Sciatic nerve (tissue), 2 donors: ENCODE results near the gene LSM3. TPM values are rescaled to one million over a fixed set of nuclear protein-coding genes. Genes with fewer than 3 reads are reported as not detected.
A peak's percentile ranks its signal among the peaks of the same experiment; 100 is the strongest.

Experiments
- ATAC-seq: fragments of 200-7000 bp; cut with Tn5 transposase; one replicate; pipeline ENCODE4 v1.9.1; 2020; ENCODE audit warnings: mild to moderate bottlenecking, moderate library complexity
- DNase-seq: peaks from one replicate; pipeline ENCODE4 v3.0.0-alpha.2; 2020; ENCODE audit warnings: low spot score
- intact Hi-C: fragments of 100-400 bp; cut with DNase I; formaldehyde crosslinking; loops from one replicate; pipeline ENCODE4 v1.14.2; 2022
- total RNA-seq: library from RNA; stranded (reverse); fragmentation: NEBNext Ultra II Directional; extraction: Animal tissue kit (Norgen Biotek cat#: 25700); gene quantifications from one replicate; pipeline ENCODE4 v1.2.1, GENCODE V29; 2021
- donor health status: DM: no; HTN: no; CAD: no.
- donor health status: DM: no; HTN: no; CAD: no.

The LSM3 gene
- total RNA-seq, 1 donor from 2014 or later: 8.9 TPM

DNA sequence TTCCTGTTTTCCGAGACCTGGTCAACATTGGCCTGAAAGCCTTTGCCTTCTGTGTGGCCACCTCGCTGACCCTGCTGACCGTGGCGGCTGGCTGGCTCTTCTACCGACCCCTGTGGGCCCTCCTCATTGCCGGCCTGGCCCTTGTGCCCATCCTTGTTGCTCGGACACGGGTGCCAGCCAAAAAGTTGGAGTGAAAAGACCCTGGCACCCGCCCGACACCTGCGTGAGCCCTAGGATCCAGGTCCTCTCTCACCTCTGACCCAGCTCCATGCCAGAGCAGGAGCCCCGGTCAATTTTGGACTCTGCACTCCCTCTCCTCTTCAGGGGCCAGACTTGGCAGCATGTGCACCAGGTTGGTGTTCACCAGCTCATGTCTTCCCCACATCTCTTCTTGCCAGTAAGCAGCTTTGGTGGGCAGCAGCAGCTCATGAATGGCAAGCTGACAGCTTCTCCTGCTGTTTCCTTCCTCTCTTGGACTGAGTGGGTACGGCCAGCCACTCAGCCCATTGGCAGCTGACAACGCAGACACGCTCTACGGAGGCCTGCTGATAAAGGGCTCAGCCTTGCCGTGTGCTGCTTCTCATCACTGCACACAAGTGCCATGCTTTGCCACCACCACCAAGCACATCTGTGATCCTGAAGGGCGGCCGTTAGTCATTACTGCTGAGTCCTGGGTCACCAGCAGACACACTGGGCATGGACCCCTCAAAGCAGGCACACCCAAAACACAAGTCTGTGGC lies 36.8 kb upstream of the LSM3 start:
- DNase-seq (no peak), ATAC-seq (no peak)
- intact Hi-C loops: no loop called here

- no peak for ATAC-seq
- intact Hi-C loops: no loop called here
- no peak for DNase-seq
These were observed 35.9 kb upstream of the LSM3 start for GRCh38 chr3:14142567-14143270.

- intact Hi-C loops: no loop called here
- ATAC-seq (peak; percentile 83), DNase-seq (no peak)
These were observed 35.1 kb upstream of the LSM3 start for GRCh38 chr3:14143271-14144225.

- intact Hi-C loops: no loop called here
- DNase-seq: peak; percentile 73
- ATAC-seq: peak; percentile 96
These were observed 34.1 kb upstream of the LSM3 start for GRCh38 chr3:14144423-14145075.

GRCh38 chr3:14145236-14145635 lies 33.4 kb upstream of the LSM3 start:
- intact Hi-C loops: no loop called here
- no peak for DNase-seq
- no peak for ATAC-seq

DNA sequence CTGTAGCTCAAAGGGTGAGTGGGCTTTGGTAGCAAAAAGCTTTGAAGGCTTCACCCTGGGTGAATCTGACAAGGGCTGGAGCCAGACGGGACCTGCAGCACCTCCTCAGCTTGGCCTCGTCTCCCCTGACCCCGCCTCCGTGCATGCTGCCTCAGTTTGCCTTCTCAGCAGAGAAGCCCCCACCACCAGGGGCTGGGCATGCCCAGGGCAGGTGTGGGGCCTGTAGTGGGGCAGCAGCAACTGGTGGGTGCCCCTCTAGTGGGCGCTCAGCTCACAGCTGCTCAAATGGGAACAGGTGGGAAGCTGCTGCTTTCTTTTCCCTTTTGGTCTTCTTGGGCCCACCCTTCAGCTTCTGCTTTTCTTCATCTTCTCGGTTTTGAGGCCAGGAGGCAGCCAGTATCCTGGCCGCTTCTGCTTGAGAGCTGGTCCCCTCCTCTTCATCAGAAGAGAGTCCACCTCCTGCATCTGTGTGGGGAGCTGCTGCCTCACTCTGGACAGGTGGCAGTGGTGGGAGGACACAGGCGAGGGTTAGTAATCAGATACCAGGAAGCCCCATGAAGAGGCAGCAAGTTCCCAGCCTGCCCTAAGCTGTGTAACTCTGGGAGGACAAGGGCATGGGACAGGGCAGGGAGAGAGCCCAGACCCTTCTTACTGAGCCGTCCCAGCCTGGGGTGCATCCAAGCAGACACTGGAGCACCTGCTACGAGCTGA lies 32.8 kb upstream of the LSM3 start:
- ATAC-seq: no peak
- intact Hi-C loops: no loop called here
- no peak for DNase-seq

GRCh38 chr3:14146381-14147065 lies 32.1 kb upstream of the LSM3 start:
- intact Hi-C loops: no loop called here
- ATAC-seq (no peak), DNase-seq (no peak)

GRCh38 chr3:14147066-14147435 lies 31.6 kb upstream of the LSM3 start:
- intact Hi-C loops: no loop called here
- no peak for DNase-seq
- no peak for ATAC-seq

DNA sequence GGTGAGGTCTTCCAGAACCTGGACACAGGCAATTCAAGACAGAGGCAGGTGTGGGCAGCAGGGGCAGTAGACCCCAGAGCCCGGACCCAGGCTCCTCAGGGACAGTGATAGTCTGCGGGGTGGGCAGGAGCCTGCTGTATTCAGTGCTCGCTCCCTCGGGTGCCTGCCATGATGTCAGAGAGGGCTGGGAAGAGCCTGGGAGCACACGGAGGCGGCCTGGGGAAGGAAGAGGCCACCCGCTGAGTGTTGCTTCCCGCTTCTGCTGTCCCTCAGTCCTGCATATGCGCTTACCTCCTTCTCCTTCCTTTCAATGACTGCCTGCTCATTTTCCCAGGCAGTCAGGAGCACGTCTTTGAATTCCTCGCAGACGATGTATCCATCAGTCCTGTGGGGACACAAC lies 31.0 kb upstream of the LSM3 start:
- intact Hi-C loops: no loop called here

GRCh38 chr3:14148041-14148985 lies 30.3 kb upstream of the LSM3 start:
- no peak for ATAC-seq
- intact Hi-C loops: no loop called here
- DNase-seq: no peak

More for the DNA sequence above, 31.0 kb upstream of the LSM3 start:
- ATAC-seq (no peak), DNase-seq (no peak)

GRCh38 chr3:14150078-14150477 lies 28.5 kb upstream of the LSM3 start:
- DNase-seq (no peak), ATAC-seq (no peak)
- intact Hi-C loops: no loop called here

GRCh38 chr3:14150491-14151230 lies 28.0 kb upstream of the LSM3 start:
- no peak for DNase-seq
- ATAC-seq: no peak
- intact Hi-C loops: no loop called here

GRCh38 chr3:14151471-14152083 lies 27.0 kb upstream of the LSM3 start:
- ATAC-seq: no peak

DNA sequence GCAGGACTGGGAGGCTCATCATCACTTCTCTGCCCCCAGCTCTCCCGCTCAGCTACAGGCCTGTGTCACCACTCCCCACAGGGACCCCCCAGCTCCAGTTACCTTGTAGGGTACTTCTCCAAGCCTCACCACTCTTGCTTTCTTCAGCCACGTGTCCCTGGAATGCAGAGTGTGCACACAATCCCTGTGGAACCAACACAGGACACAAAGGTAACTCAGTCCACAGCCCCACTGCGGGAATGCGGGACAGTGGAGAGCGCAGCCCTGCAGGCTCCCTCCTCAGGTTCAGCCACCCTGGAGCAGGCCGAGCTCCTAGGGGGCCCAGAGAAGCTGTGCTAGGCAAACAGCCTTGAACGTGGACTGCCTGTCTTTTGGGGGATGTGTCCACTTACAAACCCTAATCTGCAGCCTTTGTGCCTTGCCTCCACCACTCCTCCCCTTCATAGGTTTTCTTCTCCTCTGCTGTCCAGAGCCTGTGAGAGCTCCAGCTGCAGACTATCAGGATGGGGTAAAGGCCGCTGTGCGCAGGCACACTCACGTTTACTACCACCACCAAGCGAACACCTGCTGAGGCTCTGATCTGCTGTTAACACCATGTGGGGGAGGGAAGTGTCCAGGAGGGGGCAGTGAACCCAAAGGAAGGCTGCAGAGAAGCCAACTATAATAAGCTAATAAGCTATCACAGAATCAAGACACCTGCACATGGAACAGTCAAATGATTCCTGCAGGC lies 26.2 kb upstream of the LSM3 start:
- ATAC-seq: no peak
- no peak for DNase-seq
- intact Hi-C loops: no loop called here

More at GRCh38 chr3:14151471-14152083, 27.0 kb upstream of the LSM3 start:
- intact Hi-C loops: no loop called here
- DNase-seq: no peak

GRCh38 chr3:14152963-14153355 lies 25.7 kb upstream of the LSM3 start:
- DNase-seq: no peak
- no peak for ATAC-seq

More at GRCh38 chr3:14152963-14153355, 25.7 kb upstream of the LSM3 start:
- intact Hi-C loops: no loop called here
